Hematopoietic multipotent progenitor cell treated with erythropoietin and hydrocortisone succinate and interleukin-3 and kit ligand, for 15 days (in vitro differentiated cells): Measurements from ENCODE around the gene NISCH.

ENCODE experiments used
- DNase-seq: peaks from one replicate; pipeline ENCODE4 v3.0.0-alpha.2; 2015; ENCODE audit warnings: low spot score

NISCH gene

GRCh38 chr3:52455283-52456168 is at the start of gene NISCH:
TSS of gene NISCH (plus strand) at chr3:52455604. CDS start at chr3:52455642, 38 bp downstream.
- peak; percentile 85 for DNase-seq

DNA sequence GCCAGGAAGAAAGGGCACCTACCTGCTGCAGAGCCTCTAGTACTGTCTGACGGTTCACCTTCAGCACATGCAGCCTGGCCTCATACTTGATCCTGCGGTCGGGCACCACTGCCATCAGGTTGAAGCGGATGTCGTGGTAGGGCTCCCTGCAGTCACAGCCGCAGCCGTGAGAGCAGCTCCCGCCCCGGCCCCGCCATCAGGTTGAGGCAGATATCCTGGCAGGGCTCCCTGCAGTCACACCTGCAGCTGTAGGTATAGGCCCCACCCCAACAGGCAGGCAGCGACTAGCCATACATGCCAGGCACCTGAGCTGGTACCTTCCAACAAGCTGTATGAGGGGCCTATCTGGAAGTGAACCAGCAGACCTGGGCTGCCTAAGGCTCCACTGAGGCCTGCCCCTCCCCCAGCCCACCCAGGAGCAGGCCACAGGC is 49.2 kb upstream of the NISCH start:
- DNase-seq: no peak

GRCh38 chr3:52406791-52407510 is 48.5 kb upstream of the NISCH start:
- DNase-seq: no peak

GRCh38 chr3:52407779-52408178 is 47.6 kb upstream of the NISCH start:
- peak; percentile 36 for DNase-seq

DNA sequence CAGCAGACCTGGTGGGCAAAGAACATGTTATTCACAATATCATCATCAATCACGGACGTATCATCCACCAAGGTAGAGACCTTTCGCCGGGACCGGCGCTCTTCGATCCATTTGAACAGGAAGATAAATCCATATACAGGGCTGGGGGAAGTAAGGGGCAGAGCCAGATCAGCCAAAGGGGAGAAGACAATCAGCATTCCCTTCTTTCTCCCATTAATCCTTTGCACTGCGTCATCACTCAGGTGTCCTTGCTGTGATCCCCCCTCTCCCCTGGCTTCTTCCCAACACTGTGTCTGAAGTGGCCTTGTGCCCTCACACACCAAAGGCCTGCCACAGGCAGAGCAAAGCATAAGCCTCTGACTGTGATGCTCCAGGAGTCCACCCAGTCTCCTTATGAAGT is 46.9 kb upstream of the NISCH start:
- DNase-seq: no peak

DNA sequence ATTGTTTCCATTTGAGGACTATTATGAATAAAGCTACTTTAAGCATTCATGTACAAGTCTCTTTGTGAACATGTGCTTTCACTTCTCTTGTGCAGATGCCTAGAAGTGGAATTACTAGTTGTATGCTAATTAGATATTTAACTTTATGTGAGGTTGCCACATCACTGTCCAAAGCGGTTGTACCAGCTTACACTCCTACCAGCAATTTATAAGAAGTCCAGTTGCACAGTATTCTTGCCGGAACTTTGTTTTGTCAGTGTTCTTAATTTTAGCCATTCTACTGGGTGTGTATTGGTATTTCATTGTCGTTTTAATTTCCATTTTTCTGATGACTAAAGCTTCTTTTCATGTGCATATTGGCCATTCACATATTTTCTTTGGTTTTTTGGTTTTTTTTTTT is 39.6 kb upstream of the NISCH start:
- DNase-seq: no peak

- DNase-seq: no peak
These were observed 35.0 kb upstream of the NISCH start for GRCh38 chr3:52420388-52420787.

DNA sequence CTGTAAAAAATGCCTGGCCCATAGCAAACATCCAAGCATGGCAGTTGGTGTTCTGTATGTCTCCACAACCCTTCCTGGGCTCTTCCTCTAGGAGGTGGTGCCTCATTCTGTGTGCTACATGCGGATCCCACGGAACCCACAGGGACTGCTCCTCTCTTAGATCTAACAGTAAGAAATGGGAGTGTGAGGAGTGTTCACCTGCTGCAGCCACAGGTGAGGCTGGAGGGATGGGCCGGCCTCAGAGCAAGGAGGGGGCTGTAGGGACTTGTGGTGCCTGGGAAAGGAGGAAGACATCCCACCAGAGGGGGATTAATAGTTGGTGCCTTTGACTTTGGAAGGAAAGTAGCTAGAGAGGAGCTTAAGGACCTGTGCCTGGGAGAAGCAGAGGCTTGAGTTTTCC is 32.7 kb upstream of the NISCH start:
- DNase-seq: no peak

DNA sequence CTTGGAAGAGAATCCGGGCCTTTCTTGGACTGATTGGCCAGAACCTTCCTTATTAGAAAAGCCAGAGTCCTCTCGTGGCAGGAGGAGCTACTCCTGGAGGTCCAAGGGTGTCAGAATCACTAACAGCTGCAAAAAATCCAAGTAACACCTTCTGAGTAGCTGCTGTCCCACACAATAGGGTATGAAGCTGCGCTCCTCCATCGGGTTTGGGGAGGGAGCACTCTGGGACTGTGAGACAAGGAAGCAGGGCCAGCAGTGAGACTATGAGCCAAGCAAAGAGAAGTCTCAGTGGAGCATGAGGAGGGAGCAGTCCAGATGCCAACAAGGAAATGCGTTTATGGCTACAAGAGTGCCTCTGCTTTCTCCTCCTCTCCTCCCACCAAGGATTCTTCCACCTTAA is 32.2 kb upstream of the NISCH start:
- DNase-seq: no peak

GRCh38 chr3:52428151-52429005 is 27.0 kb upstream of the NISCH start:
- DNase-seq: peak; percentile 59

DNA sequence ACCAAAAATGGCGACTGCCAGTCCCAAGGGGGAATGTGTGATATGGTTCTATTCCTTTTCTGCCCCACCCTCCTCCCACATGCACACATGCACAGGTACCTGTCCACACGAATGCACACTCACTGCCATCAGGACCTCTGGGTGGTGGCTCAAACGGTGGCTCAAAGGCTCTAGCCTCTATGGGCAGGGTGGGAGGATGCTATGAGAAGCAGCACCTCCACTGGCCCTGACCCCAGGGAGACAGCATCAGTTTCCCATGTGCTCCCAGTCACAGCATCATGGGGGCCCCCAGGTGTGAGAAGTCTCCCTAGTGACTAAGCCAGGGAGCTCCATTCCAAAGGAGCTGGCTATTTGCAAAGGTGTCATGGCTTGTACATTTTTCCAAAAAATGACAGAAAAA is 26.4 kb upstream of the NISCH start:
- DNase-seq: no peak

GRCh38 chr3:52429779-52430415 is 25.5 kb upstream of the NISCH start:
- DNase-seq: no peak

DNA sequence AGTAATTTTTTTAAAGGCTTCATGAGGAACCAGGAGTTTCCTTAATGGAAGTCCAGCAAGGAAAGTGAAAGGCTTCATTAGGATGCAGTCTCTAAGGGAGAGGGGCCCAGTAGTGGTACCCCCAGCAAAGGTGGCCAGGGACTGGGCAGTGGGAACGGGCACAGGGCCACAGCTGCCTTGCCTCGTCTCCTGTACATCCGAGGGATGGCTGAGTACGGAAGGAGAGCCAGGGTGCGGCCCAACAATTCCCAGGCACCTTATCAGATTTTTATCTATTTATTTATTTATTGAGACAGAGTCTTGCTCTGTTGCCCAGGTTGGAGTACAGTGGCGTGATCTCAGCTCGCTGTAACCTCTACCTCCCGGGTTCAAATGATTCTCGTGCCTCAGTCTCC is 25.0 kb upstream of the NISCH start:
- no peak for DNase-seq

GRCh38 chr3:52431459-52432223 is 23.8 kb upstream of the NISCH start:
- no peak for DNase-seq

GRCh38 chr3:52432225-52432624 is 23.2 kb upstream of the NISCH start:
- DNase-seq: no peak

- DNase-seq: no peak
These were observed 22.7 kb upstream of the NISCH start for GRCh38 chr3:52432691-52433141.

DNA sequence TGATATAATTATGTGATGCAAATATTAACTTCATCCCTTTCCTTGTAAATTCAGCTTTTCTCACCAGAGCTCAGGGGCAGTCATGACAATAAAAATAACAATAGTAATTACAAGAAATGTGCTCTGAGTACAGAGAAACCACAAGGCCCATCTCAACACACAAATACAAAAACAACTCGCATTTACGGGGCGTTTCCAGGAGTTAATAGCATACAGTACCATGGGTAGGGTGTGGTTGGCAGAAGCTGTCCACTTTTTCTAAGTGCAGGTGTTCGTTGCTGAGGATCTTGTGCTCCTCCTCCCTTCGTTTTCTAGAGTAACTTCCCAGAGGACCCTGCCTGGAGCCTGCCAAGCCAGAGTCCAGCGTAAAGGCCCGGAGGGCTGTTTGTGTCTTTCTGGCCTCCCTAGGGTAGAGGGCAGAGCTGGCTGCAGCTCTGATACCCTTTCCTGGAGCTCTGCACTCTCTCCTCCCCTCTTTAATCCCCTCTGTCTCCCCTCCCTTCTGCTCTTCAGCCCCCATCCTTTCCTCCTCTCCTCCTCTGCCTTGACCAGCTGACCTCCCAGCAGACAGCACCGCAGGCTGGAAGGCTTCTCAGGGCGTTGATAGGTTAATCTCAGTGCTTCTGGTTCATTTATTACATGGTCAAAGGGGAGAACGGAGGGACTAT is 21.9 kb upstream of the NISCH start:
- DNase-seq: no peak

GRCh38 chr3:52433996-52434479 is 21.4 kb upstream of the NISCH start:
- no peak for DNase-seq

DNA sequence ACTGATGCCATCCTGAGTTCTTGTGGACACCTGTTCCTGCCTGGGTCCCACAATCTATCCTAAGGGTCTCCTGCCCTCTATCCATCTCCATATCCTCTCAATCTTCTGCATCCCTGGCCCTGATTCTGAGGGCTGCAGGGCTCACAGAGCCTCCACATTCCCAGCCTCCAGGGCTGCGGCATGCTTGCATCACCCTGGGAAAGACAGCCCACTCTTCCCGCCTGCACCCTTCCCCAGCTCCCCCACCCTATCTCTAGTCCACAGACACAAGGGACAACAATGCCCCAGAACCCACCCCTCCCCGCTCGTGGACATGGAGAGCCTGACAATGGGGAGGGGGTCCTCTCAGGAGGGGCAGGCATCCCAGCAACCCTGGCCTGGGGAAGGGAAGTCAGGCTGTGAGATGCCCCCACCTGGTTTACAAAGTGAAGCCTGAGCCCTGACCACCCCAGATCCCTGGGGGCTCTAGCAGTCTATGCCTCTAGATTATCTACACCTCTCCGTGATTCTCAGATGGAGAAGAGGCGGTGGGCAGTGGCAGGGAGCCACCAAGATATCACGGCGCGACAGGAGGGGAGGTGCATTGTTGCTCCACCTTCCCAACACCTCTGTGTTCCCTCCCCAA is 20.8 kb upstream of the NISCH start:
- no peak for DNase-seq
